Glutamatergic neuron (in vitro differentiated cells): ENCODE data around the gene MYO1B. TPM values are rescaled to one million over a fixed set of nuclear protein-coding genes. Genes with fewer than 3 reads are reported as not detected.

Source experiments
- DNase-seq: peaks from one replicate; pipeline ENCODE4 v3.0.0; 2022
- H3K27ac Mint-ChIP-seq: one replicate; pipeline ENCODE4 v1.8.0; 2020; ENCODE audit warnings: mild to moderate bottlenecking, mixed read lengths, inconsistent platforms; ENCODE audit not compliant: unreplicated experiment
- H3K27me3 Mint-ChIP-seq: one replicate; pipeline ENCODE4 v1.8.0; 2020; ENCODE audit warnings: mild to moderate bottlenecking, moderate library complexity, mixed read lengths, inconsistent platforms; ENCODE audit not compliant: unreplicated experiment
- H3K36me3 Mint-ChIP-seq: one replicate; pipeline ENCODE4 v1.8.0; 2020; ENCODE audit warnings: mild to moderate bottlenecking, mixed read lengths, inconsistent platforms; ENCODE audit not compliant: unreplicated experiment
- H3K4me1 Mint-ChIP-seq: one replicate; pipeline ENCODE4 v1.8.0; 2020; ENCODE audit warnings: mild to moderate bottlenecking, low read depth, mixed read lengths, inconsistent platforms; ENCODE audit not compliant: unreplicated experiment
- H3K4me3 Mint-ChIP-seq: one replicate; pipeline ENCODE4 v1.8.0; 2020; ENCODE audit warnings: mild to moderate bottlenecking, mixed read lengths, inconsistent platforms; ENCODE audit not compliant: unreplicated experiment
- H3K9me3 Mint-ChIP-seq: one replicate; pipeline ENCODE4 v1.8.0; 2020; ENCODE audit warnings: mild to moderate bottlenecking, moderate library complexity, mixed read lengths, inconsistent platforms; ENCODE audit not compliant: unreplicated experiment
- CTCF ChIP-seq: fragments of 200-600 bp; sonication (generic); IDR thresholded peaks from one replicate; pipeline ENCODE4 v1.5.0; 2021; ENCODE audit not compliant: partially characterized antibody, unreplicated experiment
- long read RNA-seq: library from polyadenylated mRNA; unstranded; transcript quantifications from one replicate; pipeline ENCODE4 v2.0.0, GENCODE V29; 2020; ENCODE audit not compliant: unreplicated experiment
- total RNA-seq: library from RNA; stranded (reverse); fragmentation: NEBNext Ultra II Directional; extraction: Animal tissue kit (Norgen Biotek cat#: 25700); gene quantifications from one replicate; pipeline ENCODE4 v1.2.1, GENCODE V29; 2021; ENCODE audit not compliant: unreplicated experiment

Gene MYO1B
- total RNA-seq = 129 TPM
- long read RNA-seq, full-length matches to known transcripts = 5 of 18 reads
- long read RNA-seq, partial matches to known transcripts = 11 of 18 reads
- long read RNA-seq, other reads (novel, unspliced or antisense) = 2 of 18 reads

GRCh38 chr2:191245046-191245868 is at the start of gene MYO1B:
Gene MYO1B, plus strand, starts transcription at chr2:191245404. Its CDS starts 31,492 bp downstream, at chr2:191276896.
- peak within 1 kb of the TSS; percentile 90 for H3K4me3 Mint-ChIP-seq
- H3K36me3 Mint-ChIP-seq = no peaks in the 10 kb centered on the region
- peaks cover 8% of the 10 kb centered on the region for H3K27me3 Mint-ChIP-seq
- H3K27ac Mint-ChIP-seq = peak within 1 kb of the TSS; percentile 91
- no peak for TF ChIP-seq CTCF
- peak; percentile 91 for DNase-seq
- H3K4me1 Mint-ChIP-seq = peaks cover 20% of the 10 kb centered on the region
- peaks cover 11% of the 10 kb centered on the region for H3K9me3 Mint-ChIP-seq

GRCh38 chr2:191197096-191197495 is 48.1 kb upstream of the MYO1B start:
- no peaks in the 10 kb centered on the region for H3K36me3 Mint-ChIP-seq
- DNase-seq = no peak
- no peak for TF ChIP-seq CTCF
- no peak overlapping the region for H3K27ac Mint-ChIP-seq
- no peaks in the 10 kb centered on the region for H3K4me1 Mint-ChIP-seq
- no peaks in the 10 kb centered on the region for H3K9me3 Mint-ChIP-seq
- H3K27me3 Mint-ChIP-seq = no peaks in the 10 kb centered on the region
- no peak overlapping the region for H3K4me3 Mint-ChIP-seq

GRCh38 chr2:191198271-191198670 is 46.9 kb upstream of the MYO1B start:
- no peaks in the 10 kb centered on the region for H3K27me3 Mint-ChIP-seq
- H3K27ac Mint-ChIP-seq = no peak overlapping the region
- no peaks in the 10 kb centered on the region for H3K9me3 Mint-ChIP-seq
- H3K36me3 Mint-ChIP-seq = no peaks in the 10 kb centered on the region
- no peaks in the 10 kb centered on the region for H3K4me1 Mint-ChIP-seq
- TF ChIP-seq CTCF = no peak
- no peak for DNase-seq
- H3K4me3 Mint-ChIP-seq = no peak overlapping the region

GRCh38 chr2:191199929-191200512 is 45.2 kb upstream of the MYO1B start:
- TF ChIP-seq CTCF = no peak
- DNase-seq = no peak
- H3K27me3 Mint-ChIP-seq = peaks cover 1% of the 10 kb centered on the region
- H3K4me1 Mint-ChIP-seq = no peaks in the 10 kb centered on the region
- no peaks in the 10 kb centered on the region for H3K9me3 Mint-ChIP-seq
- no peak overlapping the region for H3K27ac Mint-ChIP-seq
- no peaks in the 10 kb centered on the region for H3K36me3 Mint-ChIP-seq
- no peak overlapping the region for H3K4me3 Mint-ChIP-seq

- Mint-ChIP-seq H3K4me3 (no peak overlapping the region), H3K9me3 (peaks cover under 1% of the 10 kb centered on the region), H3K27ac (no peak overlapping the region), H3K4me1 (peaks cover under 1% of the 10 kb centered on the region), H3K36me3 (no peaks in the 10 kb centered on the region), H3K27me3 (peaks cover 4% of the 10 kb centered on the region)
- TF ChIP-seq CTCF = no peak
- DNase-seq = no peak
These were observed 44.3 kb upstream of the MYO1B start for GRCh38 chr2:191200910-191201309.
